CD4-positive, alpha-beta memory T cell (primary cell): ENCODE measurements around the gene BPIFB2. TPM values are rescaled to one million over a fixed set of nuclear protein-coding genes. Genes with fewer than 3 reads are reported as not detected.
A peak's percentile ranks its signal among the peaks of the same experiment; 100 is the strongest.

Experiments used
- CTCF ChIA-PET: fragments of 350-600 bp; sonication (Branson Sonifier 250); formaldehyde crosslinking; loops from one replicate; lab custom pipeline; 2021; ENCODE audit warnings: inconsistent platforms; ENCODE audit not compliant: partially characterized antibody; lab: Charles Lee
- POLR2A ChIA-PET: fragments of 350-600 bp; sonication (Branson Sonifier 250); formaldehyde crosslinking; loops from one replicate; lab custom pipeline; 2021; ENCODE audit not compliant: partially characterized antibody; lab: Charles Lee
- DNase-seq, 5 donors: peaks; one replicate each; pipeline versions ENCODE4 v3.0.0 to v3.0.0-alpha.2; 2020 to 2022; ENCODE audit warnings: mixed read lengths in 1 of 5
- H3K27ac ChIP-seq: one replicate; pipeline ENCODE4 v1.7.0; 2013; ENCODE audit warnings: low read depth, low read length
- H3K27me3 ChIP-seq: 2 replicates; pipeline ENCODE4 v1.7.0; 2013; ENCODE audit warnings: mild to moderate bottlenecking, low read length, moderate library complexity; ENCODE audit not compliant: insufficient read depth
- H3K36me3 ChIP-seq: 2 replicates; pipeline ENCODE4 v1.7.0; 2013; ENCODE audit warnings: mild to moderate bottlenecking, low read length, moderate library complexity; ENCODE audit not compliant: insufficient read depth
- H3K4me1 ChIP-seq: 2 replicates; pipeline ENCODE4 v1.7.0; 2013; ENCODE audit warnings: mild to moderate bottlenecking, low read length, moderate library complexity; ENCODE audit not compliant: insufficient read depth
- H3K4me3 ChIP-seq, 2 donors: one replicate each; pipeline ENCODE4 v1.7.0; 2013; ENCODE audit warnings: low read length in 2 of 2, mild to moderate bottlenecking in 1 of 2
- H3K9me3 ChIP-seq, 2 donors: one replicate each; pipeline ENCODE4 v1.7.0; 2013; ENCODE audit warnings: low read length in 2 of 2, control low read depth in 1 of 2; ENCODE audit not compliant: control insufficient read depth in 1 of 2
- H3K27ac Mint-ChIP-seq, 7 donors: one replicate each; pipeline ENCODE4 v1.8.0; 2020 to 2021; ENCODE audit warnings: mixed read lengths in 7 of 7, mild to moderate bottlenecking in 6 of 7, inconsistent platforms in 3 of 7, moderate library complexity in 3 of 7
- H3K27me3 Mint-ChIP-seq, 2 donors: one replicate each; pipeline ENCODE4 v1.8.0; 2020 to 2021; ENCODE audit warnings: mixed read lengths in 2 of 2
- H3K36me3 Mint-ChIP-seq, 2 donors: one replicate each; pipeline ENCODE4 v1.8.0; 2020 to 2021; ENCODE audit warnings: mixed read lengths in 2 of 2, inconsistent platforms in 1 of 2, mild to moderate bottlenecking in 1 of 2
- H3K4me1 Mint-ChIP-seq, 4 donors: one replicate each; pipeline ENCODE4 v1.8.0; 2020 to 2021; ENCODE audit warnings: mixed read lengths in 4 of 4, mild to moderate bottlenecking in 1 of 4
- H3K4me3 Mint-ChIP-seq, 8 donors: one replicate each; pipeline ENCODE4 v1.8.0; 2020 to 2021; ENCODE audit warnings: mixed read lengths in 8 of 8, mild to moderate bottlenecking in 7 of 8, moderate library complexity in 6 of 8, inconsistent platforms in 3 of 8
- H3K9me3 Mint-ChIP-seq, 8 donors: one replicate each; pipeline ENCODE4 v1.8.0; 2020 to 2021; ENCODE audit warnings: mixed read lengths in 8 of 8, mild to moderate bottlenecking in 5 of 8, inconsistent platforms in 3 of 8, moderate library complexity in 1 of 8
- intact Hi-C: fragments of 100-400 bp; cut with micrococcal nuclease; formaldehyde crosslinking; loops from one replicate; pipeline ENCODE4 v1.15.1; 2023
- polyA plus RNA-seq, 2 donors: library from polyadenylated mRNA; unstranded; fragments of 300-500 nt; fragmentation: Illumina TruSeq; gene quantifications; one replicate each; pipeline ENCODE4 v1.2.3, GENCODE V29; 2021
- total RNA-seq, 2 experiments: library from RNA; stranded (reverse); gene quantifications; one replicate each; pipeline ENCODE4 v1.2.3, GENCODE V29; 2021

Gene BPIFB2
- total and polyA plus RNA-seq, 4 experiments from 2014 or later: not detected

GRCh38 chr20:33022289-33022688 is 14.8 kb downstream of the BPIFB2 start:
- Mint-ChIP-seq H3K36me3 (no peaks in the 10 kb centered on the region), H3K9me3 (no peaks in the 10 kb centered on the region), H3K27ac (peak overlapping the region in 2 of 7 donors; percentile 27 to 72), H3K27me3 (no peaks in the 10 kb centered on the region), H3K4me3 (no peak overlapping the region), H3K4me1 (peaks cover 0 to 12% (median 4%) of the 10 kb centered on the region in 4 donors)
- DNase-seq: no peak
- Histone ChIP-seq H3K4me3 (no peak overlapping the region), H3K27me3 (no peaks in the 10 kb centered on the region), H3K27ac (no peak overlapping the region), H3K9me3 (no peaks in the 10 kb centered on the region), H3K36me3 (no peaks in the 10 kb centered on the region), H3K4me1 (no peaks in the 10 kb centered on the region)
- intact Hi-C loops: no loop called here
- POLR2A ChIA-PET: no interaction called here
- CTCF ChIA-PET: no interaction called here

- intact Hi-C loops: no loop called here
- ChIA-PET CTCF (no interaction called here), POLR2A (no interaction called here)
- H3K36me3 Mint-ChIP-seq: no peaks in the 10 kb centered on the region
- no peak overlapping the region for H3K4me3 Mint-ChIP-seq
- H3K27ac Mint-ChIP-seq: peak overlapping the region in 1 of 7 donors; percentile 72
- no peaks in the 10 kb centered on the region for H3K4me1 ChIP-seq
- H3K27me3 Mint-ChIP-seq: no peaks in the 10 kb centered on the region
- H3K4me1 Mint-ChIP-seq: peaks cover 0 to 7% (median 2%) of the 10 kb centered on the region in 4 donors
- no peaks in the 10 kb centered on the region for H3K9me3 Mint-ChIP-seq
- DNase-seq: no peak
- no peak overlapping the region for H3K4me3 ChIP-seq
- H3K9me3 ChIP-seq: no peaks in the 10 kb centered on the region
- H3K27me3 ChIP-seq: no peaks in the 10 kb centered on the region
- H3K36me3 ChIP-seq: no peaks in the 10 kb centered on the region
- H3K27ac ChIP-seq: no peak overlapping the region
Measured at GRCh38 chr20:33022694-33023438, 15.4 kb downstream of the BPIFB2 start.

- Histone ChIP-seq H3K27me3 (no peaks in the 10 kb centered on the region), H3K4me1 (no peaks in the 10 kb centered on the region), H3K36me3 (no peaks in the 10 kb centered on the region), H3K4me3 (no peak overlapping the region), H3K27ac (no peak overlapping the region), H3K9me3 (no peaks in the 10 kb centered on the region)
- H3K27me3 Mint-ChIP-seq: no peaks in the 10 kb centered on the region
- H3K4me1 Mint-ChIP-seq: peaks cover 0 to 7% (median 2%) of the 10 kb centered on the region in 4 donors
- no peak overlapping the region for H3K4me3 Mint-ChIP-seq
- no peaks in the 10 kb centered on the region for H3K9me3 Mint-ChIP-seq
- CTCF ChIA-PET: interaction anchor here (1.5 kb wide), 1 partner anchor 78 kb away, joined by 4 read pairs; no protein-coding TSS in a partner anchor
- POLR2A ChIA-PET: no interaction called here
- H3K27ac Mint-ChIP-seq: no peak overlapping the region
- H3K36me3 Mint-ChIP-seq: no peaks in the 10 kb centered on the region
- DNase-seq: no peak
- intact Hi-C loops: no loop called here
Measured at GRCh38 chr20:33023439-33024242, 16.1 kb downstream of the BPIFB2 start.

- no peaks in the 10 kb centered on the region for H3K9me3 Mint-ChIP-seq
- Histone ChIP-seq H3K4me1 (no peaks in the 10 kb centered on the region), H3K27me3 (no peaks in the 10 kb centered on the region), H3K4me3 (no peak overlapping the region), H3K27ac (no peak overlapping the region), H3K36me3 (no peaks in the 10 kb centered on the region), H3K9me3 (no peaks in the 10 kb centered on the region)
- no peak overlapping the region for H3K4me3 Mint-ChIP-seq
- POLR2A ChIA-PET: no interaction called here
- peaks cover 0 to 7% (median 1%) of the 10 kb centered on the region in 4 donors for H3K4me1 Mint-ChIP-seq
- H3K27ac Mint-ChIP-seq: no peak overlapping the region
- intact Hi-C loops: no loop called here
- no peaks in the 10 kb centered on the region for H3K36me3 Mint-ChIP-seq
- no peaks in the 10 kb centered on the region for H3K27me3 Mint-ChIP-seq
- no peak for DNase-seq
- CTCF ChIA-PET: interaction anchor here (1.5 kb wide), 1 partner anchor 79 kb away, joined by 4 read pairs; no protein-coding TSS in a partner anchor
Measured at GRCh38 chr20:33024243-33024560, 16.7 kb downstream of the BPIFB2 start.

DNA sequence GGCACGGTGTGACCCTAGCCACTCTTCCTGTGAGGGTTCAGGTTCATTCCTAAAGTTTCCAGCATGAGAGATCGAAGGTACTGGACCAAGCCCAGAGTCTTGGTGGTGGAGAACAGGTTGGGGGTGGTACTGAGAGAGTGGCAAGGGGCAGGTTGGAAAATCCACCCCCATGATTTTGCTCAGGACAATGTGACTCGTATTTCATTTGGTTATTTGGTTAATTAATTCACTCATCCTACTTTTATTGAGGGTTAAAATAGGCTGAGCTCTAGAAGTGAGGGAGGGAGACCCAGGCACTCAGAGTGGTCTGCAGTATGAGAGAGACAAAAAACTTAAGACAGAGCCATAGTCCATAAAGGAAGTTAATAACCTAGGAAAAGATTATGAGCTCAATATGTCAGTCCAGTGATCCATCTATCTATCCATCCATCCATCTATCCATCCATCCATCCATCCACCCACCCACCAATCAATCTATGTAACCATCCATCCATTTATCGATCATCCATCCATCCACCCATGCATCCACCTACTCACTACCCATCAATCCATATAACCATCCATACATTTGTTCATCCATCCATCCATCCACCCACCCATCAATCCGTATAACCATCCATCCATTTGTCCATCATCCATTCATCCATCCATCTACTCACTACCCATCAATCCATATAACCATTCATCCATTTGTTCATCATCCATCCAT is 17.3 kb downstream of the BPIFB2 start:
- Histone ChIP-seq H3K9me3 (no peaks in the 10 kb centered on the region), H3K4me1 (no peaks in the 10 kb centered on the region), H3K36me3 (no peaks in the 10 kb centered on the region), H3K27ac (no peak overlapping the region), H3K4me3 (no peak overlapping the region), H3K27me3 (no peaks in the 10 kb centered on the region)
- Mint-ChIP-seq H3K27ac (no peak overlapping the region), H3K36me3 (no peaks in the 10 kb centered on the region), H3K4me1 (peaks cover 0 to 7% (median 1%) of the 10 kb centered on the region in 4 donors), H3K4me3 (no peak overlapping the region), H3K9me3 (no peaks in the 10 kb centered on the region), H3K27me3 (no peaks in the 10 kb centered on the region)
- DNase-seq: no peak
- intact Hi-C loops: no loop called here
- CTCF ChIA-PET: interaction anchor here (1.5 kb wide), 1 partner anchor 79 kb away, joined by 4 read pairs; no protein-coding TSS in a partner anchor
- POLR2A ChIA-PET: no interaction called here

- no peaks in the 10 kb centered on the region for H3K36me3 ChIP-seq
- ChIA-PET POLR2A (no interaction called here), CTCF (no interaction called here)
- H3K27ac ChIP-seq: no peak overlapping the region
- no peak for DNase-seq
- no peaks in the 10 kb centered on the region for H3K4me1 ChIP-seq
- intact Hi-C loops: no loop called here
- H3K27me3 Mint-ChIP-seq: no peaks in the 10 kb centered on the region
- no peaks in the 10 kb centered on the region for H3K9me3 Mint-ChIP-seq
- no peak overlapping the region for H3K27ac Mint-ChIP-seq
- H3K9me3 ChIP-seq: no peaks in the 10 kb centered on the region
- peaks cover 0 to 7% (median 1%) of the 10 kb centered on the region in 4 donors for H3K4me1 Mint-ChIP-seq
- H3K4me3 Mint-ChIP-seq: no peak overlapping the region
- H3K27me3 ChIP-seq: no peaks in the 10 kb centered on the region
- no peak overlapping the region for H3K4me3 ChIP-seq
- no peaks in the 10 kb centered on the region for H3K36me3 Mint-ChIP-seq
Measured at GRCh38 chr20:33025318-33025876, 17.9 kb downstream of the BPIFB2 start.
